ENCODE data around the gene PRG2.

Gene PRG2

DNA sequence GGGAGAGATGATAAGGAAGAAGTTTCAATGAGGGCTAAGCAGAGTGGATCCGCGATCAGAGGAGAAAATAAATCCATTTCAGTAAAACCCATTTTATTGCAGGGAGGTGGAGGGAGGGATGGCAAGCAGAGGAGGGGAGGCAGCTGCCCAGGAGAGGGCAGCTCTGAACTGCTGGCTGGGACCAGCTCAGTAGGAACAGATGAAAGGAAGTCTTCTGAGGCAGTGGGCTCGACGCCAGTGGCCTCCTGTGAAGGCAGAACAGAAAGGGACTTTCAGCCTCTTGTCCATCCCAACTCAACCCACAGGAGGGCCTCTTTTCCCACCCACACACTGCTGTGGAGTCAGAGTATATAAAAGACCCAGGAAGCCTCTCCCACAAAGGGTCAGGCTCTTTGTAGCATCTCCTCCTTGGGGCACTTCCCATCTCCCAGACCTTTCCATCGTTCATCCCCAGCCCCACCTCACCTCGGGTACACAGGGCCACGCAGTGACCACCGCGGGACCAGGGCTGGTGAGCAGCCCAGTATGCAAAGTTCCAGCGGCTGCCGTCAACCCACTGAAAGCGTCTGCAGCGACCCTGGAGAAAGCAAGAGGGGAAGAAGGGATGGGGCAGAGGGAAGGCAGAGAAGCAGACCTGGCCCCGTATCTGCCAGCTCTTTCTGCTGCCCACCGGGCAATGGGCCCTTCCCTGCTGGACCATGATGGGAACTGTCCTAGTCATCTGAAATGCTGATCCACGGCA lies 3.0 kb downstream of the PRG2 start (continued):
- TF ChIP-seq, protein P1, sequence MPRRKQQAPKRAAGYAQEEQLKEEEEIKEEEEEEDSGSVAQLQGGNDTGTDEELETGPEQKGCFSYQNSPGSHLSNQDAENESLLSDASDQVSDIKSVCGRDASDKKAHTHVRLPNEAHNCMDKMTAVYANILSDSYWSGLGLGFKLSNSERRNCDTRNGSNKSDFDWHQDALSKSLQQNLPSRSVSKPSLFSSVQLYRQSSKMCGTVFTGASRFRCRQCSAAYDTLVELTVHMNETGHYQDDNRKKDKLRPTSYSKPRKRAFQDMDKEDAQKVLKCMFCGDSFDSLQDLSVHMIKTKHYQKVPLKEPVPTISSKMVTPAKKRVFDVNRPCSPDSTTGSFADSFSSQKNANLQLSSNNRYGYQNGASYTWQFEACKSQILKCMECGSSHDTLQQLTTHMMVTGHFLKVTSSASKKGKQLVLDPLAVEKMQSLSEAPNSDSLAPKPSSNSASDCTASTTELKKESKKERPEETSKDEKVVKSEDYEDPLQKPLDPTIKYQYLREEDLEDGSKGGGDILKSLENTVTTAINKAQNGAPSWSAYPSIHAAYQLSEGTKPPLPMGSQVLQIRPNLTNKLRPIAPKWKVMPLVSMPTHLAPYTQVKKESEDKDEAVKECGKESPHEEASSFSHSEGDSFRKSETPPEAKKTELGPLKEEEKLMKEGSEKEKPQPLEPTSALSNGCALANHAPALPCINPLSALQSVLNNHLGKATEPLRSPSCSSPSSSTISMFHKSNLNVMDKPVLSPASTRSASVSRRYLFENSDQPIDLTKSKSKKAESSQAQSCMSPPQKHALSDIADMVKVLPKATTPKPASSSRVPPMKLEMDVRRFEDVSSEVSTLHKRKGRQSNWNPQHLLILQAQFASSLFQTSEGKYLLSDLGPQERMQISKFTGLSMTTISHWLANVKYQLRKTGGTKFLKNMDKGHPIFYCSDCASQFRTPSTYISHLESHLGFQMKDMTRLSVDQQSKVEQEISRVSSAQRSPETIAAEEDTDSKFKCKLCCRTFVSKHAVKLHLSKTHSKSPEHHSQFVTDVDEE (CRISPR knock-in tag; IDR thresholded peaks at IDR 0.05) = no peak
- TF ChIP-seq, protein P2, sequence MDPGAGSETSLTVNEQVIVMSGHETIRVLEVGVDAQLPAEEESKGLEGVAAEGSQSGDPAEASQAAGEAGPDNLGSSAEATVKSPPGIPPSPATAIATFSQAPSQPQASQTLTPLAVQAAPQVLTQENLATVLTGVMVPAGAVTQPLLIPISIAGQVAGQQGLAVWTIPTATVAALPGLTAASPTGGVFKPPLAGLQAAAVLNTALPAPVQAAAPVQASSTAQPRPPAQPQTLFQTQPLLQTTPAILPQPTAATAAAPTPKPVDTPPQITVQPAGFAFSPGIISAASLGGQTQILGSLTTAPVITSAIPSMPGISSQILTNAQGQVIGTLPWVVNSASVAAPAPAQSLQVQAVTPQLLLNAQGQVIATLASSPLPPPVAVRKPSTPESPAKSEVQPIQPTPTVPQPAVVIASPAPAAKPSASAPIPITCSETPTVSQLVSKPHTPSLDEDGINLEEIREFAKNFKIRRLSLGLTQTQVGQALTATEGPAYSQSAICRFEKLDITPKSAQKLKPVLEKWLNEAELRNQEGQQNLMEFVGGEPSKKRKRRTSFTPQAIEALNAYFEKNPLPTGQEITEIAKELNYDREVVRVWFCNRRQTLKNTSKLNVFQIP (CRISPR knock-in tag; IDR thresholded peaks at IDR 0.05; ENCODE audit: borderline replicate concordance, low read depth) = no peak
- TF ChIP-seq SNAI2 (CRISPR knock-in tag; IDR thresholded peaks at IDR 0.05) (no peak), ZC3H10 (CRISPR knock-in tag; IDR thresholded peaks at IDR 0.05) (no peak)

DNA sequence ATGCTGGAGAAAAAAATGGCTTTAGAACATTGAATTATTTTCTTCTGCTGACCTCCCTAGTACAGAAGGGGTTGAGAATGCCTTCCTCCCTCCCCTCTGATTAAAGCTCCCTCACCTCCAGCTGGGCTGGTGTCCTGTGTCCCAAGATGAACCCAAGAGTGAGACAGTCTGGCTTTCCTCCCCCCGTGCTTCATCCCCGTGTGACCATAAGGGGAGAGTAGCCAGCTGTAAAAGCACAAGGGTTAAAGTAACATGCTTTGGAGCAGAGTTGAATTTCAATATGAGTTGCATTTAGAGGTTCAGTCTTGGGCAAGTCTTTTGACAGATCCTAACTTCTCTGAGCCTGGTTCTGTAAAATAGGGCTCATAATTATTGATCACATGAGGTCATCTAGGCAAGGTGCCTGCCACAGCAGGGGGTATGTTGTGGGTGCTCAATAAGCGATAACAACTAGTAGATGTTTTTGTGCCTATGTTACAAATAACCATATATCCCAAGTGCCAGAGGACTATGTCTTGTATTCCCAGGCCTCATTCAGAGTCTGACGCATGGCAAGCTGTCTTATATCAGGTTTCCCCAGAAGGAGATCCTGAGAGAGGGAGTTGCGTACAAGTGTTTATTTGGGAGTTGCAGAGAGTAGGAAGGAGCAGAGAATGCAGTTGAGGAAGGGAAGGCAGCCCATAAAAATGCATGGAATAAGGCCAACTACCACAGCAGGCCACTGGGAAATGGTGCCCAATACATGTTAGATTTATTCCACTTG lies 4.1 kb downstream of the PRG2 start:
- TF ChIP-seq ZC3H10 (CRISPR knock-in tag; IDR thresholded peaks at IDR 0.05) (no peak), CSDC2 (CRISPR knock-in tag; IDR thresholded peaks at IDR 0.05) (no peak), ARNTL (CRISPR knock-in tag; IDR thresholded peaks at IDR 0.05; ENCODE audit: borderline replicate concordance, low read depth) (no peak), PPARA (CRISPR knock-in tag; IDR thresholded peaks at IDR 0.05; ENCODE audit: borderline replicate concordance) (no peak), ESRRG (CRISPR knock-in tag; IDR thresholded peaks at IDR 0.05) (no peak), OSR1 (CRISPR knock-in tag; IDR thresholded peaks at IDR 0.05) (no peak), TCF4 (CRISPR knock-in tag; IDR thresholded peaks at IDR 0.05; ENCODE audit: borderline replicate concordance) (no peak), BACH2 (CRISPR knock-in tag; IDR thresholded peaks at IDR 0.05; ENCODE audit: borderline replicate concordance) (no peak), ZFP30 (CRISPR knock-in tag; IDR thresholded peaks at IDR 0.05) (no peak)
- TF ChIP-seq, protein P3, sequence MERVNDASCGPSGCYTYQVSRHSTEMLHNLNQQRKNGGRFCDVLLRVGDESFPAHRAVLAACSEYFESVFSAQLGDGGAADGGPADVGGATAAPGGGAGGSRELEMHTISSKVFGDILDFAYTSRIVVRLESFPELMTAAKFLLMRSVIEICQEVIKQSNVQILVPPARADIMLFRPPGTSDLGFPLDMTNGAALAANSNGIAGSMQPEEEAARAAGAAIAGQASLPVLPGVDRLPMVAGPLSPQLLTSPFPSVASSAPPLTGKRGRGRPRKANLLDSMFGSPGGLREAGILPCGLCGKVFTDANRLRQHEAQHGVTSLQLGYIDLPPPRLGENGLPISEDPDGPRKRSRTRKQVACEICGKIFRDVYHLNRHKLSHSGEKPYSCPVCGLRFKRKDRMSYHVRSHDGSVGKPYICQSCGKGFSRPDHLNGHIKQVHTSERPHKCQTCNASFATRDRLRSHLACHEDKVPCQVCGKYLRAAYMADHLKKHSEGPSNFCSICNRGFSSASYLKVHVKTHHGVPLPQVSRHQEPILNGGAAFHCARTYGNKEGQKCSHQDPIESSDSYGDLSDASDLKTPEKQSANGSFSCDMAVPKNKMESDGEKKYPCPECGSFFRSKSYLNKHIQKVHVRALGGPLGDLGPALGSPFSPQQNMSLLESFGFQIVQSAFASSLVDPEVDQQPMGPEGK (CRISPR knock-in tag; IDR thresholded peaks at IDR 0.05; ENCODE audit: borderline replicate concordance) = no peak
- TF ChIP-seq, protein P4, sequence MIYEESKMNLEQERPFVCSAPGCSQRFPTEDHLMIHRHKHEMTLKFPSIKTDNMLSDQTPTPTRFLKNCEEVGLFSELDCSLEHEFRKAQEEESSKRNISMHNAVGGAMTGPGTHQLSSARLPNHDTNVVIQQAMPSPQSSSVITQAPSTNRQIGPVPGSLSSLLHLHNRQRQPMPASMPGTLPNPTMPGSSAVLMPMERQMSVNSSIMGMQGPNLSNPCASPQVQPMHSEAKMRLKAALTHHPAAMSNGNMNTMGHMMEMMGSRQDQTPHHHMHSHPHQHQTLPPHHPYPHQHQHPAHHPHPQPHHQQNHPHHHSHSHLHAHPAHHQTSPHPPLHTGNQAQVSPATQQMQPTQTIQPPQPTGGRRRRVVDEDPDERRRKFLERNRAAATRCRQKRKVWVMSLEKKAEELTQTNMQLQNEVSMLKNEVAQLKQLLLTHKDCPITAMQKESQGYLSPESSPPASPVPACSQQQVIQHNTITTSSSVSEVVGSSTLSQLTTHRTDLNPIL (CRISPR knock-in tag; IDR thresholded peaks at IDR 0.05; ENCODE audit: low read depth) = no peak
- no peak for ATAC-seq

DNA sequence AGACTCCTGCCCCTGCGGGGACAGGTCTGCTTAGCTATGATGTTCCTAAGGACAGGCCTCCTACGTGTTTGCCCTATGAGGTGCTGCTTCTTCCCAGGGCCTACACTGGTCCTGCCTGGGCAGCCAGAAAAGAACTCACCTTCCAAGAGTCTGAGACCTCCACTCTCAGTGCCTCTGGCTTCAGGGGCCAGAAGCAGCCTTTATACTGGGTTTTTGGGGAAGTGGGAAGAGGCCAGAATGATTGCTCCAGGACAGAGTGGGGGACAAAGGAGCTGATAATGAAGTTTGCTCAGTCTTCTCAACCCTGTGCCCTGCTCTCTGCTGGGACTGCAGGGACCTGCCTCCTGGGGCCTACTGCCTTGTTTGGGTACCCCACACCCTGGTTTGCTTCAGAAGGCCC lies 9.5 kb downstream of the PRG2 start, which contains the start of gene PRG3:
Gene PRG3 (minus strand): TSS at position 176 of the 400 bp plus-strand sequence. CDS start 442 bp downstream, outside the sequence.
- TF ChIP-seq OSR1 (CRISPR knock-in tag; IDR thresholded peaks at IDR 0.05) = no peak
- no peak for TF ChIP-seq ZFP30 (CRISPR knock-in tag; IDR thresholded peaks at IDR 0.05)
- no peak for TF ChIP-seq ISL1 (CRISPR knock-in tag; IDR thresholded peaks at IDR 0.05)
- TF ChIP-seq TOX (CRISPR knock-in tag; IDR thresholded peaks at IDR 0.05; ENCODE audit: borderline replicate concordance) = no peak
- TF ChIP-seq BACH2 (CRISPR knock-in tag; IDR thresholded peaks at IDR 0.05; ENCODE audit: borderline replicate concordance) = no peak
- no peak for TF ChIP-seq TCF4 (CRISPR knock-in tag; IDR thresholded peaks at IDR 0.05; ENCODE audit: borderline replicate concordance)

DNA sequence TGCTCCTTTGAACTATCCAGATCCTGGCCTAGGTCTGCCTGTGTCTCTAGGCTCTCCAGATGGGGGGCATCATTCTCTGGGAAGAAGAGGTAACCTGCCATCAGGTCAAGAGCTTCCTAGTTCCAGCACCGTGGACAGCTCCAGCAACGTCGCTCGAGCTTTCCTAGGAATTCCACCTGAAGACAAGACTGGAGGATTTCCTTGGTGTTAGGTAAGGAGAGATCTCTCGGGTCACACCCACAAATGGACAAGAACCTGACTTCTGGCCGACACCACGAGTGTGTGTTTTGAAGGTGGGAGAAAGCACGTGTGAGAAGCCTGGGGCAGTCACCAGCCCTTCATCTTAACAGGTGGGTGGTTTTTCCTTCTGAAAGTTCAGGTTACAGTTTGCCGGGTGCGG lies 10.7 kb downstream of the PRG2 start:
- TF ChIP-seq, protein P5, sequence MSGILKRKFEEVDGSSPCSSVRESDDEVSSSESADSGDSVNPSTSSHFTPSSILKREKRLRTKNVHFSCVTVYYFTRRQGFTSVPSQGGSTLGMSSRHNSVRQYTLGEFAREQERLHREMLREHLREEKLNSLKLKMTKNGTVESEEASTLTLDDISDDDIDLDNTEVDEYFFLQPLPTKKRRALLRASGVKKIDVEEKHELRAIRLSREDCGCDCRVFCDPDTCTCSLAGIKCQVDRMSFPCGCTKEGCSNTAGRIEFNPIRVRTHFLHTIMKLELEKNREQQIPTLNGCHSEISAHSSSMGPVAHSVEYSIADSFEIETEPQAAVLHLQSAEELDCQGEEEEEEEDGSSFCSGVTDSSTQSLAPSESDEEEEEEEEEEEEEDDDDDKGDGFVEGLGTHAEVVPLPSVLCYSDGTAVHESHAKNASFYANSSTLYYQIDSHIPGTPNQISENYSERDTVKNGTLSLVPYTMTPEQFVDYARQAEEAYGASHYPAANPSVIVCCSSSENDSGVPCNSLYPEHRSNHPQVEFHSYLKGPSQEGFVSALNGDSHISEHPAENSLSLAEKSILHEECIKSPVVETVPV (CRISPR knock-in tag; IDR thresholded peaks at IDR 0.05) = no peak
- no peak for TF ChIP-seq ZNF565 (CRISPR knock-in tag; conservative IDR thresholded peaks at IDR 0.05; ENCODE audit: low read depth)
- TF ChIP-seq GLIS3 (CRISPR knock-in tag; IDR thresholded peaks at IDR 0.05) = no peak
- TF ChIP-seq ZFP30 (CRISPR knock-in tag; IDR thresholded peaks at IDR 0.05) = no peak
- TF ChIP-seq PPARA (CRISPR knock-in tag; IDR thresholded peaks at IDR 0.05; ENCODE audit: borderline replicate concordance) = no peak
- TF ChIP-seq CSDC2 (CRISPR knock-in tag; IDR thresholded peaks at IDR 0.05) = no peak
- no peak for TF ChIP-seq ESRRG (CRISPR knock-in tag; IDR thresholded peaks at IDR 0.05)
- TF ChIP-seq ZNF8 (CRISPR knock-in tag; IDR thresholded peaks at IDR 0.05) = no peak
- no peak for ATAC-seq

More for the DNA sequence above, 9.5 kb downstream of the PRG2 start, which contains the start of gene PRG3:
- no peak for ATAC-seq
